Measurements from ENCODE around the gene KCNJ4.

- TF ChIP-seq POLR2A (IDR thresholded peaks at IDR 0.05): no peak
- TF ChIP-seq CTCF (IDR thresholded peaks at IDR 0.05): no peak
These were observed 6.0 kb upstream of the KCNJ4 start for GRCh38 chr22:38461057-38461413.

Data from Peyer's patch (tissue), 4 donors.